ENCODE data around the gene PTPMT1.
"Not testable (repeated sequence)": the region's sequence is repeated elsewhere in the genome, so short reads cannot be mapped to it uniquely, and the experiment has no call there.

PTPMT1 gene

DNA sequence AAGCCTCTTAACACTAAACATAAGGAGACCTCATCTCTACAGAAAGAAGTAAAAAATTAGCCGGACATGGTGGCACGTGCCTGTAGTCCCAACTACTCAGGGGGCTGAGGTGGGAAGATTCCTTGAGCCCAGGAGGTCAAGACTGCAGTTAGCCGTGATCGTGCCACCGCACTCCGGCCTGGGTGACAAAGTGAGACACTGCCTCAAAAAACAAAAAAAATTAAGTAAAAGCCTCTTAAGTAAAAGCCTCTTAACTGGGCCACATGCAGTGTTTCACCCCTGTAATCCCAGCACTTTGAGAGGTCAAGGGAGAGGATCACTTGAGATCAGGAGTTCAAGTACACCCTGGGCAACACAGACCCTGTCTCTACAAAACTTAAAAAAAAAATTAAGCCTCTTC, 38.2 kb upstream of the PTPMT1 start:
- no peaks in the 10 kb centered on the region for H3K27me3 ChIP-seq (ENCODE audit: low read length)
- TF ChIP-seq, protein P1, sequence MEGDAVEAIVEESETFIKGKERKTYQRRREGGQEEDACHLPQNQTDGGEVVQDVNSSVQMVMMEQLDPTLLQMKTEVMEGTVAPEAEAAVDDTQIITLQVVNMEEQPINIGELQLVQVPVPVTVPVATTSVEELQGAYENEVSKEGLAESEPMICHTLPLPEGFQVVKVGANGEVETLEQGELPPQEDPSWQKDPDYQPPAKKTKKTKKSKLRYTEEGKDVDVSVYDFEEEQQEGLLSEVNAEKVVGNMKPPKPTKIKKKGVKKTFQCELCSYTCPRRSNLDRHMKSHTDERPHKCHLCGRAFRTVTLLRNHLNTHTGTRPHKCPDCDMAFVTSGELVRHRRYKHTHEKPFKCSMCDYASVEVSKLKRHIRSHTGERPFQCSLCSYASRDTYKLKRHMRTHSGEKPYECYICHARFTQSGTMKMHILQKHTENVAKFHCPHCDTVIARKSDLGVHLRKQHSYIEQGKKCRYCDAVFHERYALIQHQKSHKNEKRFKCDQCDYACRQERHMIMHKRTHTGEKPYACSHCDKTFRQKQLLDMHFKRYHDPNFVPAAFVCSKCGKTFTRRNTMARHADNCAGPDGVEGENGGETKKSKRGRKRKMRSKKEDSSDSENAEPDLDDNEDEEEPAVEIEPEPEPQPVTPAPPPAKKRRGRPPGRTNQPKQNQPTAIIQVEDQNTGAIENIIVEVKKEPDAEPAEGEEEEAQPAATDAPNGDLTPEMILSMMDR (IDR thresholded peaks at IDR 0.05; ENCODE audit: insufficient read depth, low read length, poor library complexity, severe bottlenecking), result no peak
- no peak for TF ChIP-seq EZH2phosphoT487 (conservative IDR thresholded peaks at IDR 0.05; ENCODE audit: low read length)
- H3K36me3 ChIP-seq (ENCODE audit: low read length), result no peaks in the 10 kb centered on the region
- no peak overlapping the region for H3K9ac ChIP-seq (ENCODE audit: low read length)
- H3K4me3 ChIP-seq (ENCODE audit: insufficient read depth, low read length, poor library complexity, severe bottlenecking), result no peak overlapping the region
- H3K79me2 ChIP-seq (ENCODE audit: insufficient read depth, low read length), result peaks cover 100% of the 10 kb centered on the region
- H4K20me1 ChIP-seq (ENCODE audit: low read depth, low read length), result peaks cover 25% of the 10 kb centered on the region
- no peak overlapping the region for H3K4me2 ChIP-seq (ENCODE audit: low read depth, low read length, poor library complexity, severe bottlenecking)
- H3K27ac ChIP-seq (ENCODE audit: low read depth, low read length), result no peak overlapping the region
- H2AFZ ChIP-seq (ENCODE audit: low read depth, low read length, severe bottlenecking), result no peak overlapping the region
- H3K9me2 ChIP-seq (replicated peaks; ENCODE audit: insufficient read depth, low read length), result no peaks in the 10 kb centered on the region
- no peaks in the 10 kb centered on the region for H3K9me3 ChIP-seq (ENCODE audit: insufficient read depth, low read length)
- peaks cover 20% of the 10 kb centered on the region; the same call in 1 of the 2 replicates for H3F3A ChIP-seq (ENCODE audit: insufficient read depth)

DNA sequence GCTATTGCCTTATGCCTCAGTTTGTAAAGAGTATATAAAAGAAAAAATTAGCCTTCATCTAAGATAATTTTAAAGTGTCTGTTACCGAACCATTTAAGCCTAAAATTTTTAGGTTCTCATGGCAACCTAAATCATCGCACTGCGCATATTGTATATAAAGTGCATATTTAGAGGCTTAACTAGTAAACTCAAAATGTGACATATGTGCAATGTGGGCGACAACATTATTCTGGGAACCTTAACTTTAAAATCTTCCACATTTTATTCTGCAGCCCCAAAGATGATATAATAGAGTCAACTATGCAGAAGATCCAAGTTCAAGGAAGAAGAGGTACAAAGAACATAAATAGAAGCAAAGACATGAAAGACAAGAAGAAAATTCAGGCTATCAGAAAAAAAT, 35.4 kb upstream of the PTPMT1 start:
- peaks cover 100% of the 10 kb centered on the region for H3K79me2 ChIP-seq (ENCODE audit: insufficient read depth, low read length)
- no peak overlapping the region for H3K4me2 ChIP-seq (ENCODE audit: low read depth, low read length, poor library complexity, severe bottlenecking)
- H3K27me3 ChIP-seq (ENCODE audit: low read length), result no peaks in the 10 kb centered on the region
- peaks cover 19% of the 10 kb centered on the region for H4K20me1 ChIP-seq (ENCODE audit: low read depth, low read length)
- no peak for TF ChIP-seq EZH2phosphoT487 (conservative IDR thresholded peaks at IDR 0.05; ENCODE audit: low read length)
- TF ChIP-seq, protein P1 (IDR thresholded peaks at IDR 0.05; ENCODE audit: insufficient read depth, low read length, poor library complexity, severe bottlenecking), result no peak
- no peak overlapping the region for H3K27ac ChIP-seq (ENCODE audit: low read depth, low read length)
- no peaks in the 10 kb centered on the region for H3K9me3 ChIP-seq (ENCODE audit: insufficient read depth, low read length)
- H3K9ac ChIP-seq (ENCODE audit: low read length), result no peak overlapping the region
- peaks cover 14% of the 10 kb centered on the region; the same call in 1 of the 2 replicates for H3F3A ChIP-seq (ENCODE audit: insufficient read depth)
- H3K4me3 ChIP-seq (ENCODE audit: insufficient read depth, low read length, poor library complexity, severe bottlenecking), result no peak overlapping the region
- no peaks in the 10 kb centered on the region for H3K9me2 ChIP-seq (replicated peaks; ENCODE audit: insufficient read depth, low read length)
- no peaks in the 10 kb centered on the region for H3K36me3 ChIP-seq (ENCODE audit: low read length)
- no peak overlapping the region for H2AFZ ChIP-seq (ENCODE audit: low read depth, low read length, severe bottlenecking)

DNA sequence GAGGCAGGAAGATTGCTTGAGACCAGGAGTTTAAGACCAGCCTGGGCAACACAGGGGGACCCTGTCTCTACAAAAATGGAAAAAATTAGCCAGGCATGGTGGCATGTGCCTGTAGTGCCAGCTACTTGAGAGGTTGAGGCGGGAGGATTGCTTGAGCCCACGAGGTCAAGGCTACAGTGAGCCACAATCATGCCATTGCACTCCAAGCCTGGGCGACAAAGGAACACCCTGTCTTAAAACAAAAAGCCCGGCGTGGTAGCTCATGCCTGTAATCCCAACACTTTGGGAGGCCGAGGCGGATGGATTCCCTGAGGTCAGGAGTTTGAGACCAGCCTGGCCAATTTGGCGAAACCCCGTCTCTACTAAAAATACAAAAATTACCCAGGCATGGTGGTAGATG, 34.7 kb upstream of the PTPMT1 start:
- not testable (repeated sequence) for H3K4me2 ChIP-seq (ENCODE audit: low read depth, low read length, poor library complexity, severe bottlenecking); H3K27ac ChIP-seq (ENCODE audit: low read depth, low read length); H3K27me3 ChIP-seq (ENCODE audit: low read length); H2AFZ ChIP-seq (ENCODE audit: low read depth, low read length, severe bottlenecking); H3F3A ChIP-seq (ENCODE audit: insufficient read depth); H3K4me3 ChIP-seq (ENCODE audit: insufficient read depth, low read length, poor library complexity, severe bottlenecking); H3K36me3 ChIP-seq (ENCODE audit: low read length); H3K9ac ChIP-seq (ENCODE audit: low read length); H3K9me2 ChIP-seq (replicated peaks; ENCODE audit: insufficient read depth, low read length); H3K9me3 ChIP-seq (ENCODE audit: insufficient read depth, low read length)
- peaks cover 18% of the 10 kb centered on the region for H4K20me1 ChIP-seq (ENCODE audit: low read depth, low read length)
- H3K79me2 ChIP-seq (ENCODE audit: insufficient read depth, low read length), result peaks cover 100% of the 10 kb centered on the region

DNA sequence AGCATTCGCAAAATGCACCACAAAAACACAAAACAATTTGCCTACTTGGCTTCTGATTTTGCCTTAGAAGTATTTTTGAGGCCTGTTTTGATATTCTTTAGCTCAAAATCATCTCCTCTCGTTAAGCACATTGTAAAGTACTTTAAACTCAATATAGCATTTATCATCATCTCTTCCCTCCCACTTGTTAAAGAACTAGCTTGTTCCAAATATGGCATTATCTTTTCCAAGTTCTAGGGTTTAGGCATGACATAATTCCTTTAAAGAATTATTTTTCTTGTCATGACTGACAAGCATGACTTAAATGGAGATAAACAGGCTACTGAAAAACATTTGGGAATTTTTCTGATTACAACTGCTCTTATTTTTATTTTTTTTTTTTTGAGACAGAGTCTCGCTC, 33.7 kb upstream of the PTPMT1 start:
- Histone ChIP-seq H3K9me3 (ENCODE audit: insufficient read depth, low read length) (no peaks in the 10 kb centered on the region), H3K27ac (ENCODE audit: low read depth, low read length) (no peak overlapping the region), H3K27me3 (ENCODE audit: low read length) (no peaks in the 10 kb centered on the region), H3K36me3 (ENCODE audit: low read length) (no peaks in the 10 kb centered on the region), H2AFZ (ENCODE audit: low read depth, low read length, severe bottlenecking) (no peak overlapping the region), H3K9me2 (replicated peaks; ENCODE audit: insufficient read depth, low read length) (no peaks in the 10 kb centered on the region), H3K9ac (ENCODE audit: low read length) (no peak overlapping the region), H3F3A (ENCODE audit: insufficient read depth) (peaks cover 7% of the 10 kb centered on the region; the same call in 1 of the 2 replicates), H3K79me2 (ENCODE audit: insufficient read depth, low read length) (peaks cover 100% of the 10 kb centered on the region), H3K4me3 (ENCODE audit: insufficient read depth, low read length, poor library complexity, severe bottlenecking) (no peak overlapping the region), H4K20me1 (ENCODE audit: low read depth, low read length) (peaks cover 19% of the 10 kb centered on the region), H3K4me2 (ENCODE audit: low read depth, low read length, poor library complexity, severe bottlenecking) (no peak overlapping the region)
- no peak for TF ChIP-seq EZH2phosphoT487 (conservative IDR thresholded peaks at IDR 0.05; ENCODE audit: low read length)
- TF ChIP-seq, protein P1 (IDR thresholded peaks at IDR 0.05; ENCODE audit: insufficient read depth, low read length, poor library complexity, severe bottlenecking), result no peak
